HepG2 (cell line): ENCODE data around the gene ZNF559. TPM values are rescaled to one million over a fixed set of nuclear protein-coding genes. Genes with fewer than 3 reads are reported as not detected.

ENCODE experiments used
- CBFB ChIP-seq: sonication (generic); formaldehyde crosslinking; IDR thresholded peaks from 2 replicates; pipeline ENCODE4 v1.4.0; 2020; ENCODE audit warnings: missing genetic modification reagents
- ELF3 ChIP-seq: IDR thresholded peaks from 2 replicates; pipeline ENCODE4 v1.6.1; 2016; ENCODE audit warnings: missing genetic modification reagents, missing compliant biosample characterization
- GTF3A ChIP-seq: sonication (generic); formaldehyde crosslinking; conservative IDR thresholded peaks from 2 replicates; pipeline ENCODE4 v1.4.0; 2020; ENCODE audit warnings: mild to moderate bottlenecking, missing genetic modification reagents
- HNRNPUL1 ChIP-seq: fragments of 200-400 bp; formaldehyde crosslinking; IDR thresholded peaks from 2 replicates; pipeline ENCODE4 v1.6.1; 2017; ENCODE audit warnings: low read depth, mild to moderate bottlenecking, low read length, moderate library complexity
- IRF1 ChIP-seq: sonication (generic); formaldehyde crosslinking; IDR thresholded peaks from 2 replicates; pipeline ENCODE4 v1.4.0; 2020; ENCODE audit warnings: low read depth, mild to moderate bottlenecking, missing genetic modification reagents
- KDM1A ChIP-seq: IDR thresholded peaks from 2 replicates; pipeline ENCODE4 v1.6.1; 2016; ENCODE audit warnings: missing compliant biosample characterization
- NFYC ChIP-seq: IDR thresholded peaks from 2 replicates; pipeline ENCODE4 v1.6.1; 2016; ENCODE audit warnings: missing genetic modification reagents, missing compliant biosample characterization
- PRPF4 ChIP-seq: fragments of 200-400 bp; formaldehyde crosslinking; IDR thresholded peaks from 2 replicates; pipeline ENCODE4 v1.6.1; 2016; ENCODE audit warnings: low read length, low read depth; ENCODE audit not compliant: poor library complexity, severe bottlenecking
- RXRB ChIP-seq: IDR thresholded peaks from 2 replicates; pipeline ENCODE4 v1.6.1; 2016; ENCODE audit warnings: borderline replicate concordance, missing genetic modification reagents, missing compliant biosample characterization
- SP4 ChIP-seq: sonication (generic); formaldehyde crosslinking; IDR thresholded peaks from 2 replicates; pipeline ENCODE4 v1.8.1; 2023; ENCODE audit warnings: mild to moderate bottlenecking, missing genetic modification reagents
- TFDP2 ChIP-seq: sonication (generic); formaldehyde crosslinking; IDR thresholded peaks from 2 replicates; pipeline ENCODE4 v1.4.0; 2020; ENCODE audit warnings: missing genetic modification reagents
- ZMYM3 ChIP-seq: sonication (generic); formaldehyde crosslinking; IDR thresholded peaks from 2 replicates; pipeline ENCODE4 v1.5.1; 2020; ENCODE audit warnings: mild to moderate bottlenecking, missing genetic modification reagents
- ZNF10 ChIP-seq: sonication (generic); formaldehyde crosslinking; IDR thresholded peaks from 2 replicates; pipeline ENCODE4 v1.4.0; 2020; ENCODE audit warnings: mild to moderate bottlenecking, low read depth, missing genetic modification reagents, borderline replicate concordance
- ZNF713 ChIP-seq: sonication (generic); formaldehyde crosslinking; IDR thresholded peaks from 2 replicates; pipeline ENCODE4 v1.4.0; 2020; ENCODE audit warnings: mild to moderate bottlenecking, missing genetic modification reagents
- ZNF790 ChIP-seq: sonication (generic); formaldehyde crosslinking; IDR thresholded peaks from 2 replicates; pipeline ENCODE4 v1.8.0; 2022; ENCODE audit warnings: missing genetic modification reagents, mild to moderate bottlenecking, borderline replicate concordance
- ZNF816 ChIP-seq: sonication (generic); formaldehyde crosslinking; IDR thresholded peaks from 2 replicates; pipeline ENCODE4 v1.8.0; 2022; ENCODE audit warnings: missing genetic modification reagents, mild to moderate bottlenecking, borderline replicate concordance
- ZSCAN22 ChIP-seq: sonication (generic); formaldehyde crosslinking; IDR thresholded peaks from 2 replicates; pipeline ENCODE4 v1.4.0; 2020; ENCODE audit warnings: mild to moderate bottlenecking, missing genetic modification reagents
- polyA plus RNA-seq, 8 experiments: library from polyadenylated mRNA; depleted of rRNA in 3 of 8; stranded (reverse) in 7 of 8; unstranded in 1 of 8; fragments of >200 nt; fragmentation: Illumina TruSeq in 4 of 8; extraction: Trizol in 4 of 8; gene quantifications; 2 replicates each; pipeline versions ENCODE4 v1.2.1 to v1.2.3, GENCODE V29; 2011 to 2016; ENCODE audit warnings: low read depth in 4 of 8, missing spikeins in 1 of 8, mixed read lengths in 1 of 8; ENCODE audit not compliant: insufficient read depth in 1 of 8
- total RNA-seq, 5 experiments: library from RNA; depleted of rRNA; stranded (reverse); fragments of >200 nt; fragmentation: Illumina TruSeq; extraction: Trizol; gene quantifications; 2 replicates each; pipeline ENCODE4 v1.2.3, GENCODE V29; 2016; ENCODE audit warnings: low read depth in 1 of 5
- TF ChIP-seq, protein P1 (sequence below): sonication (generic); formaldehyde crosslinking; IDR thresholded peaks from 2 replicates; pipeline ENCODE4 v1.8.1; 2022; ENCODE audit warnings: mild to moderate bottlenecking, missing genetic modification reagents
- TF ChIP-seq, protein P2 (sequence below): sonication (generic); formaldehyde crosslinking; IDR thresholded peaks from 2 replicates; pipeline ENCODE4 v1.5.0; 2020; ENCODE audit warnings: missing genetic modification reagents
- TF ChIP-seq, protein P3 (sequence below): sonication (generic); formaldehyde crosslinking; IDR thresholded peaks from 2 replicates; pipeline ENCODE4 v1.8.0; 2022; ENCODE audit warnings: missing genetic modification reagents, mild to moderate bottlenecking, moderate library complexity, borderline replicate concordance
- TF ChIP-seq, protein P4 (sequence below): sonication (generic); formaldehyde crosslinking; IDR thresholded peaks from 2 replicates; pipeline ENCODE4 v1.4.0; 2020; ENCODE audit warnings: missing genetic modification reagents

ZNF559 gene
- total and polyA plus RNA-seq, 2 of the 13 experiments (the other 11 are each of a cell fraction or from before 2014, with no cell fraction given) = 6.3 to 9.8 TPM

DNA sequence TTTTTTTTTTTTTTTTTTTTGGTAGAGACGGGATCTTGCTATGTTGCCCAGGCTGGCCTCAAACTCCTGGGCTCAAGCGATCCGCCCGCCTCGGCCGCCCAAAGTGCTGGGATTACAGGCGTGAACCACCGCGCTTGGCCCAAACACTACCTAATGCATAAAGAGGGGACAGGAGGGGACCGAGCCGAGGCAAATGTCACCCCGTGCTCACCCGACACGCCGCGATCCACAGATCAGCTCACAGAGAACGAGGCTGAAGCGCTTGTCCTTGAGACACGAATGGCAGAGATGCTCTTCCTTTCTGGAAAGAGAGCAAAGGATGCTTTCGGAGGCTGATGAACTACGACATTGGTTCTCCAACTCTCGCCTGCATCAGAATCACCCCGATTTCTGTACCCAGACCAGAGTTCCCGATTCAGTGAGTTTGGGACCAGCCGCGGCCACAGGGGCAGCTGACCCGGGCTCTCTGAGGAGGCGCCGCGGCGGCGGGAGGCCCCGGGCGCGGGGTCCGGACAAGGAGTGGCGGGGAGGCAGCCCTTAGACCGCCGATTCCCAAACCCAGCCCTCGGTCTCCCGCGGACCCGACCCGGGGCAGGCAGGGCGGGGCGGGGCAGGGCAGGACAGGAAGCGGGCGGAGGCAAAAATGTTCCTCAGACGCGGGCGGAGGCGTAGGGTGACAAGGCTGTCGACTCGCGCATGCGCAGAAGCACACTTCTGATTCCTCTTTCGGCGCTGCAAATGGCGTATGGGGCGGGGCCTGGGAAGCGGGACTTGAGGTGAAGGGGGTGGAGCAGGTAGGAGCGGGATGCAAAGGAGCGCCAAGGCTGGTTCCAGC lies 14.6 kb upstream of the ZNF559 start, which contains the start of gene ZNF699 (continued):
- no peak for TF ChIP-seq ZNF713 (CRISPR knock-in tag)
- no peak for TF ChIP-seq SP4 (CRISPR knock-in tag)
- TF ChIP-seq NFYC (CRISPR knock-in tag) = no peak
- no peak for TF ChIP-seq KDM1A (CRISPR knock-in tag)
- TF ChIP-seq PRPF4 = no peak
- no peak for TF ChIP-seq ZSCAN22 (CRISPR knock-in tag)
- TF ChIP-seq, protein P1, sequence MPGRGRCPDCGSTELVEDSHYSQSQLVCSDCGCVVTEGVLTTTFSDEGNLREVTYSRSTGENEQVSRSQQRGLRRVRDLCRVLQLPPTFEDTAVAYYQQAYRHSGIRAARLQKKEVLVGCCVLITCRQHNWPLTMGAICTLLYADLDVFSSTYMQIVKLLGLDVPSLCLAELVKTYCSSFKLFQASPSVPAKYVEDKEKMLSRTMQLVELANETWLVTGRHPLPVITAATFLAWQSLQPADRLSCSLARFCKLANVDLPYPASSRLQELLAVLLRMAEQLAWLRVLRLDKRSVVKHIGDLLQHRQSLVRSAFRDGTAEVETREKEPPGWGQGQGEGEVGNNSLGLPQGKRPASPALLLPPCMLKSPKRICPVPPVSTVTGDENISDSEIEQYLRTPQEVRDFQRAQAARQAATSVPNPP (CRISPR knock-in tag) = no peak
- TF ChIP-seq IRF1 (CRISPR knock-in tag) = no peak
- TF ChIP-seq, protein P2, sequence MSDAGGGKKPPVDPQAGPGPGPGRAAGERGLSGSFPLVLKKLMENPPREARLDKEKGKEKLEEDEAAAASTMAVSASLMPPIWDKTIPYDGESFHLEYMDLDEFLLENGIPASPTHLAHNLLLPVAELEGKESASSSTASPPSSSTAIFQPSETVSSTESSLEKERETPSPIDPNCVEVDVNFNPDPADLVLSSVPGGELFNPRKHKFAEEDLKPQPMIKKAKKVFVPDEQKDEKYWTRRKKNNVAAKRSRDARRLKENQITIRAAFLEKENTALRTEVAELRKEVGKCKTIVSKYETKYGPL = no peak
- TF ChIP-seq ZNF790 (CRISPR knock-in tag) = no peak
- TF ChIP-seq GTF3A (CRISPR knock-in tag) = 0 out of 2 replicates have a peak, but pooled peaks have one; percentile 34
- 0 out of 2 replicates have a peak, but pooled peaks have one; percentile 35 for TF ChIP-seq ZMYM3 (CRISPR knock-in tag)
- TF ChIP-seq, protein P3, sequence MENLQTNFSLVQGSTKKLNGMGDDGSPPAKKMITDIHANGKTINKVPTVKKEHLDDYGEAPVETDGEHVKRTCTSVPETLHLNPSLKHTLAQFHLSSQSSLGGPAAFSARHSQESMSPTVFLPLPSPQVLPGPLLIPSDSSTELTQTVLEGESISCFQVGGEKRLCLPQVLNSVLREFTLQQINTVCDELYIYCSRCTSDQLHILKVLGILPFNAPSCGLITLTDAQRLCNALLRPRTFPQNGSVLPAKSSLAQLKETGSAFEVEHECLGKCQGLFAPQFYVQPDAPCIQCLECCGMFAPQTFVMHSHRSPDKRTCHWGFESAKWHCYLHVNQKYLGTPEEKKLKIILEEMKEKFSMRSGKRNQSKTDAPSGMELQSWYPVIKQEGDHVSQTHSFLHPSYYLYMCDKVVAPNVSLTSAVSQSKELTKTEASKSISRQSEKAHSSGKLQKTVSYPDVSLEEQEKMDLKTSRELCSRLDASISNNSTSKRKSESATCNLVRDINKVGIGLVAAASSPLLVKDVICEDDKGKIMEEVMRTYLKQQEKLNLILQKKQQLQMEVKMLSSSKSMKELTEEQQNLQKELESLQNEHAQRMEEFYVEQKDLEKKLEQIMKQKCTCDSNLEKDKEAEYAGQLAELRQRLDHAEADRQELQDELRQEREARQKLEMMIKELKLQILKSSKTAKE (CRISPR knock-in tag) = no peak
- no peak for TF ChIP-seq RXRB (CRISPR knock-in tag)
- TF ChIP-seq ZNF816 (CRISPR knock-in tag) = no peak
- TF ChIP-seq ZNF10 = no peak
- TF ChIP-seq TFDP2 (CRISPR knock-in tag) = no peak
- no peak for TF ChIP-seq CBFB (CRISPR knock-in tag)
- TF ChIP-seq, protein P4, sequence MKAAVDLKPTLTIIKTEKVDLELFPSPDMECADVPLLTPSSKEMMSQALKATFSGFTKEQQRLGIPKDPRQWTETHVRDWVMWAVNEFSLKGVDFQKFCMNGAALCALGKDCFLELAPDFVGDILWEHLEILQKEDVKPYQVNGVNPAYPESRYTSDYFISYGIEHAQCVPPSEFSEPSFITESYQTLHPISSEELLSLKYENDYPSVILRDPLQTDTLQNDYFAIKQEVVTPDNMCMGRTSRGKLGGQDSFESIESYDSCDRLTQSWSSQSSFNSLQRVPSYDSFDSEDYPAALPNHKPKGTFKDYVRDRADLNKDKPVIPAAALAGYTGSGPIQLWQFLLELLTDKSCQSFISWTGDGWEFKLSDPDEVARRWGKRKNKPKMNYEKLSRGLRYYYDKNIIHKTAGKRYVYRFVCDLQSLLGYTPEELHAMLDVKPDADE (CRISPR knock-in tag) = no peak
- TF ChIP-seq ELF3 = no peak
- no peak for TF ChIP-seq HNRNPUL1
